KMS-11 (cell line): ENCODE results near the gene TGDS.

Experiments used
- H2AFZ ChIP-seq: fragments of 200-600 bp; sonication (generic); 2 replicates; pipeline ENCODE4 v1.6.1; 2016; ENCODE audit warnings: antibody characterized with exemption, mixed run types, low read depth
- H3K27ac ChIP-seq: fragments of 200-600 bp; sonication (generic); 2 replicates; pipeline ENCODE4 v1.6.1; 2016; ENCODE audit warnings: mild to moderate bottlenecking, mixed run types
- H3K27me3 ChIP-seq: fragments of 200-600 bp; sonication (generic); 2 replicates; pipeline ENCODE4 v1.6.1; 2017; ENCODE audit warnings: mild to moderate bottlenecking, low read depth, mixed run types, moderate library complexity; ENCODE audit not compliant: insufficient read depth
- H3K36me3 ChIP-seq: fragments of 200-600 bp; sonication (generic); 2 replicates; pipeline ENCODE4 v1.6.1; 2017; ENCODE audit warnings: mild to moderate bottlenecking, mixed run types; ENCODE audit not compliant: insufficient read depth
- H3K4me1 ChIP-seq: fragments of 200-600 bp; sonication (generic); 2 replicates; pipeline ENCODE4 v1.6.1; 2016; ENCODE audit warnings: mild to moderate bottlenecking, low read depth, mixed run types; ENCODE audit not compliant: poor library complexity, severe bottlenecking
- H3K4me2 ChIP-seq: fragments of 200-600 bp; sonication (generic); 2 replicates; pipeline ENCODE4 v1.7.0; 2016; ENCODE audit warnings: mild to moderate bottlenecking, mixed run types
- H3K4me3 ChIP-seq: fragments of 200-600 bp; sonication (generic); IDR thresholded peaks from 2 replicates; pipeline ENCODE4 v1.6.1; 2017; ENCODE audit warnings: low read depth, low read length, mixed read lengths; ENCODE audit not compliant: insufficient read depth
- H3K79me2 ChIP-seq: fragments of 200-600 bp; sonication (generic); 2 replicates; pipeline ENCODE4 v1.6.1; 2016; ENCODE audit warnings: low read depth, mixed run types; ENCODE audit not compliant: insufficient read depth
- H3K9ac ChIP-seq: fragments of 200-600 bp; sonication (generic); 2 replicates; pipeline ENCODE4 v1.6.1; 2016; ENCODE audit warnings: mild to moderate bottlenecking, mixed run types
- H4K20me1 ChIP-seq: fragments of 200-600 bp; sonication (generic); 2 replicates; pipeline ENCODE4 v1.6.1; 2016; ENCODE audit warnings: mild to moderate bottlenecking, mixed run types; ENCODE audit not compliant: insufficient read depth
- TF ChIP-seq, protein P1 (sequence below): fragments of 200-600 bp; sonication (generic); conservative IDR thresholded peaks from 2 replicates; pipeline ENCODE4 v1.6.1; 2017; ENCODE audit warnings: low read depth, mild to moderate bottlenecking, antibody characterized with exemption, low read length, moderate library complexity, mixed read lengths

The TGDS gene

DNA sequence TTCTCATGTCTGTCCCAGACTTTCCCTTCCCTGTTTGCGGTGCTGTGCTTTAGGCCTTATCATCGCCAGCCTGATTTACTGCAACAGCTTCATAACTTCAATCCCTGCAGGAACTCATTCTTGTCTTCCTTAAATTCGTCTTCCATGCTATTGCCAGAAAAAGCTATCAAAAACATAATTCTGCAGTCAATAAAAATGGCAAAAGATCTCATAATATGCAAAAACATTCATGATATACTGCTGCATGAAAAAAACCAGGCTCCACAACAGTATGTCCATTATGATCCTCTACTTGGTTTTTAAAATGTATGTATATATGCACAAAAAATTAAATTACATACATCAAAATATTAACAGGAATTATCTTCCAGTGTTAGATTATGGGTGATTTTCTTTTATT lies 28.4 kb downstream of the TGDS start:
- Histone ChIP-seq H3K9ac (no peak overlapping the region), H3K27ac (no peak overlapping the region), H3K4me2 (no peak overlapping the region), H3K36me3 (no peaks in the 10 kb centered on the region), H2AFZ (no peak overlapping the region), H4K20me1 (no peaks in the 10 kb centered on the region), H3K4me3 (no peak overlapping the region), H3K4me1 (no peaks in the 10 kb centered on the region), H3K79me2 (no peaks in the 10 kb centered on the region), H3K27me3 (no peaks in the 10 kb centered on the region)
- TF ChIP-seq, protein P1, sequence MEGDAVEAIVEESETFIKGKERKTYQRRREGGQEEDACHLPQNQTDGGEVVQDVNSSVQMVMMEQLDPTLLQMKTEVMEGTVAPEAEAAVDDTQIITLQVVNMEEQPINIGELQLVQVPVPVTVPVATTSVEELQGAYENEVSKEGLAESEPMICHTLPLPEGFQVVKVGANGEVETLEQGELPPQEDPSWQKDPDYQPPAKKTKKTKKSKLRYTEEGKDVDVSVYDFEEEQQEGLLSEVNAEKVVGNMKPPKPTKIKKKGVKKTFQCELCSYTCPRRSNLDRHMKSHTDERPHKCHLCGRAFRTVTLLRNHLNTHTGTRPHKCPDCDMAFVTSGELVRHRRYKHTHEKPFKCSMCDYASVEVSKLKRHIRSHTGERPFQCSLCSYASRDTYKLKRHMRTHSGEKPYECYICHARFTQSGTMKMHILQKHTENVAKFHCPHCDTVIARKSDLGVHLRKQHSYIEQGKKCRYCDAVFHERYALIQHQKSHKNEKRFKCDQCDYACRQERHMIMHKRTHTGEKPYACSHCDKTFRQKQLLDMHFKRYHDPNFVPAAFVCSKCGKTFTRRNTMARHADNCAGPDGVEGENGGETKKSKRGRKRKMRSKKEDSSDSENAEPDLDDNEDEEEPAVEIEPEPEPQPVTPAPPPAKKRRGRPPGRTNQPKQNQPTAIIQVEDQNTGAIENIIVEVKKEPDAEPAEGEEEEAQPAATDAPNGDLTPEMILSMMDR = no peak

DNA sequence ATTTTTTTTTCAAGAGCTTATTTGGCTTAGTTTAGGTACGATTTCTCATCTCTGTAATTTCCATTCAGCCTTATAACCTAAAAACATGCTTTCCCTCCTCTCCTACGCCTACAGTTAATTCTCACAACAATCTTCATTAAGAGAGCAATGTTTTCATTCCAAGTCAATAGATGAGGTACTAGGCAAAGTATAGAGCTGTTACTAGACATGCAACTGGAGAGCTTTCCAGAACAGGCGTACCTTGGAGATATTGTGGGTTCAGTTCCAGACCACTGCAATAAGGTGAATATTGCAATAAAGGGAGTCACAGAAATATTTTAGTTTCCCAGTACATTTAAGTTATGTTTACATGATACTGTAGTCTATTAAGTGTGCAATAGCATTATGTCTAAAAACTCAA lies 34.8 kb downstream of the TGDS start:
- H3K27ac ChIP-seq = no peak overlapping the region
- no peaks in the 10 kb centered on the region for H3K4me1 ChIP-seq
- no peak overlapping the region for H3K9ac ChIP-seq
- no peak overlapping the region for H2AFZ ChIP-seq
- no peaks in the 10 kb centered on the region for H3K36me3 ChIP-seq
- no peak overlapping the region for H3K4me3 ChIP-seq
- no peaks in the 10 kb centered on the region for H3K27me3 ChIP-seq
- no peak overlapping the region for H3K4me2 ChIP-seq
- H3K79me2 ChIP-seq = no peaks in the 10 kb centered on the region
- TF ChIP-seq, protein P1 = no peak
- H4K20me1 ChIP-seq = no peaks in the 10 kb centered on the region

DNA sequence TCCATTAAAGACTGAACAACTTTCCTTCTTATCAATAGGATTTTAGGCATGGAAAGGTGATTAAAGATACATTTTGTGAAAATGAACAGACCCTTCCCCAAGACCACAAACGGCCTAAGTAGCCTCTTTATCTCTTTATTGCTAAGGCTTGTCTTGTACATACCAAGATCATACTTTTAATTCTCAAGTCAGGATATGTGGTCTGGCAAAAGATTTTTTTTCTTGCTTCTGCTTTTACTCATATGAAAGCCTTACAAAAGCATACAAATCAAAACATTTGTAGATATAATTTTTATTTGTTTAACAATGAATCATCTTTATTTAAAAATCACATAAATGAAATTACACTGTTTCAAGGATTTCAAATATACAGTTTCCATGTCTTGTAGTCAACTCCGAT lies 35.8 kb downstream of the TGDS start:
- Histone ChIP-seq H3K27ac (no peak overlapping the region), H3K4me2 (no peak overlapping the region), H2AFZ (no peak overlapping the region)

DNA sequence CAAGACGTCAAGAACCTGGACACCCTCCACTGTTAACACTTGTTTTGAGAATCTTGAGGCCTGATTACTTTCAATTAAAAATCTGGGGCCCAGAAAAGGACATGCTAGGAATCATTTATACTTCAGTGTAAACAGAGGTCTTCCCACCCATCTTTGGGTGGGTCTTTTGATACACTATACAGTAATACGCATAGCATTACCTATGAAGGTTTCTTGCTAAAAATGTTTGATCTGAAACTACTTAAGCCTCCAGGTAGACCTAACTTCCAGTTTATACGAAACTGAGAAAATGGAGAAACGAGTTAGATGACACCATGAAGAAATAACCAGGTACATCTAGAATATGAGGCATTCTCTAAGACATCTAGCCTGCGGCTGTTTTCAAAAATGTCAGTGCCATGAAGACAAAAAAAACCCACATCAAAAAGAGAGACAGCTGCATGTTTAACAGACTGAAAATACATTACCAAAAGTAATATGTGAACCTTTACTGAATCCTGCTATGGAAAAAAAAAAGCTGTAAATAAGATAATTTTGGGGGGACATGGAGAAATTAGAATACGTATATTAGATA lies 36.6 kb downstream of the TGDS start:
- no peaks in the 10 kb centered on the region for H3K79me2 ChIP-seq
- no peaks in the 10 kb centered on the region for H3K27me3 ChIP-seq
- no peaks in the 10 kb centered on the region for H3K36me3 ChIP-seq
- TF ChIP-seq, protein P1 = no peak
- H2AFZ ChIP-seq = no peak overlapping the region
- H3K4me1 ChIP-seq = no peaks in the 10 kb centered on the region
- no peak overlapping the region for H3K9ac ChIP-seq
- no peak overlapping the region for H3K27ac ChIP-seq
- H4K20me1 ChIP-seq = no peaks in the 10 kb centered on the region
- H3K4me3 ChIP-seq = no peak overlapping the region
- H3K4me2 ChIP-seq = no peak overlapping the region

More for the DNA sequence above, 35.8 kb downstream of the TGDS start:
- Histone ChIP-seq H3K36me3 (no peaks in the 10 kb centered on the region), H3K27me3 (no peaks in the 10 kb centered on the region), H3K4me3 (no peak overlapping the region), H3K4me1 (no peaks in the 10 kb centered on the region), H3K79me2 (no peaks in the 10 kb centered on the region), H4K20me1 (no peaks in the 10 kb centered on the region), H3K9ac (no peak overlapping the region)
- TF ChIP-seq, protein P1 = no peak

DNA sequence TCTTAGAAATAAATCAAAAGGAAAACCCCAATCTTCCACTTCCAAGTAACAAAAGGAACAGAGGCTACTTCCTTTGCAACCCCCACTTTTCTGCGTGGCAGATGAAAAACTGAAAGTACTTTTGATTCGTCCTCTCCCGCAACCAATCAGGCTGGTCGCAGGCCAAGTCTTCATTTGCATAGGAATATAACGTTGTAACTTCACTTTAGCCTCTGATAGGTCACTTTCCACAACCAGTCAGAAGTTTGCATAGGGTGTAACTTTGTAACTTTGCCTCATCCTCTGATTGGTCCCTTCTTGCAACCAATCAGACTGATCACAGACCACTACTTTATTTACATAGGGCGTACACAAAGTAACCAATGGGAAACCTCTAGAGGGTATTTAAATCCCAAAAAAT lies 37.2 kb downstream of the TGDS start:
- Histone ChIP-seq H2AFZ (no peak overlapping the region), H3K4me1 (no peaks in the 10 kb centered on the region), H3K27me3 (no peaks in the 10 kb centered on the region), H3K36me3 (no peaks in the 10 kb centered on the region), H3K9ac (no peak overlapping the region), H4K20me1 (no peaks in the 10 kb centered on the region), H3K27ac (no peak overlapping the region), H3K4me2 (no peak overlapping the region), H3K4me3 (no peak overlapping the region), H3K79me2 (no peaks in the 10 kb centered on the region)
- TF ChIP-seq, protein P1 = no peak
